GM23338 (cell line): ENCODE results near the gene KCNH4.
A peak's percentile ranks its signal among the peaks of the same experiment; 100 is the strongest.

Source experiments
- CREB1 ChIP-seq: fragments of 250-450 bp; sonication (Bioruptor Pico); IDR thresholded peaks from 2 replicates; pipeline ENCODE4 v1.5.0; 2020; ENCODE audit warnings: low read depth, mild to moderate bottlenecking, moderate library complexity
- CTCF ChIP-seq, 2 experiments: fragments of 200-600 bp in 1 of 2; sonication (generic) in 1 of 2; conservative IDR thresholded peaks; 2 replicates each; pipeline versions ENCODE4 v1.5.1 to v1.6.1; 2016 to 2017; ENCODE audit warnings: antibody characterized with exemption in 2 of 2, low read depth in 2 of 2, mild to moderate bottlenecking in 2 of 2, moderate library complexity in 1 of 2
- EZH2phosphoT487 ChIP-seq: fragments of 200-600 bp; sonication (generic); IDR thresholded peaks from one replicate; pipeline ENCODE4 v1.8.1; 2018; ENCODE audit warnings: antibody characterized with exemption; ENCODE audit not compliant: unreplicated experiment

- TF ChIP-seq CREB1 (CRISPR knock-in tag), result no peak
- peak; percentile 82 to 92 for TF ChIP-seq CTCF (conservative IDR thresholded peaks at IDR 0.05; ENCODE audit: low read depth in 2 of 2)
- no peak for TF ChIP-seq EZH2phosphoT487
These were observed 64.1 kb downstream of the KCNH4 start for GRCh38 chr17:42116705-42117396.
